M059J (cell line): ENCODE measurements around the gene TBC1D21. TPM values are rescaled to one million over a fixed set of nuclear protein-coding genes. Genes with fewer than 3 reads are reported as not detected.

Experiments
- DNase-seq: peaks from one replicate; pipeline ENCODE4 v3.0.0-alpha.2; 2012; ENCODE audit warnings: low read depth
- total RNA-seq: library from RNA; depleted of rRNA; stranded (reverse); fragments of >200 nt; shearing (Covaris generic); gene quantifications from 2 replicates; pipeline ENCODE4 v1.2.3, GENCODE V29; 2014; rRNA removed

TBC1D21 gene, protein sequence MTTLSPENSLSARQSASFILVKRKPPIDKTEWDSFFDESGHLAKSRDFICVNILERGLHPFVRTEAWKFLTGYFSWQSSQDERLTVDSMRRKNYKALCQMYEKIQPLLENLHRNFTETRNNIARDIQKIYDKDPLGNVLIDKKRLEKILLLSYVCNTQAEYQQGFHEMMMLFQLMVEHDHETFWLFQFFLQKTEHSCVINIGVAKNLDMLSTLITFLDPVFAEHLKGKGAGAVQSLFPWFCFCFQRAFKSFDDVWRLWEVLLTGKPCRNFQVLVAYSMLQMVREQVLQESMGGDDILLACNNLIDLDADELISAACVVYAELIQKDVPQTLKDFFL
- not detected in 2 replicates for total RNA-seq

DNA sequence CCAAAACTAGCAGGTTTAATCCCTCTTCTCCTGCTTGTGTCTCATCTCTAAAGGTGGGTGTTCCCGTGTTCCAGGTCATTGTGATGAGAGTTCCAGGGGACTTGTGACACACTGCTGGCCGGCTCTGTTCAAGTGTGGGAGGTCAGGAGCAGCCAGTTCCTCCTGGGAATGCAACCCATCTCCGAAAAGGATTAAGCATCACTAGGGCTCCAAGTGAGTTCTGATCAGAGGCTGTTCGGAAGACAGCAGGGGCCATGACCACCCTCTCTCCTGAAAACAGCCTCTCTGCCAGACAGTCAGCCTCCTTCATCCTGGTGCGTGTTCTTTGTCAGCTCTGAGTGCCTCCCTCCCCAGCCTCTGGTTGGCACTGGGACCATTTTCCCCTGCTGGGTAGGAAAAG, at the start of gene TBC1D21:
TBC1D21 (plus strand) TSS at position 109 of the 400 bp plus-strand sequence; CDS start at position 255, 146 bp downstream.
- no peak for DNase-seq

DNA sequence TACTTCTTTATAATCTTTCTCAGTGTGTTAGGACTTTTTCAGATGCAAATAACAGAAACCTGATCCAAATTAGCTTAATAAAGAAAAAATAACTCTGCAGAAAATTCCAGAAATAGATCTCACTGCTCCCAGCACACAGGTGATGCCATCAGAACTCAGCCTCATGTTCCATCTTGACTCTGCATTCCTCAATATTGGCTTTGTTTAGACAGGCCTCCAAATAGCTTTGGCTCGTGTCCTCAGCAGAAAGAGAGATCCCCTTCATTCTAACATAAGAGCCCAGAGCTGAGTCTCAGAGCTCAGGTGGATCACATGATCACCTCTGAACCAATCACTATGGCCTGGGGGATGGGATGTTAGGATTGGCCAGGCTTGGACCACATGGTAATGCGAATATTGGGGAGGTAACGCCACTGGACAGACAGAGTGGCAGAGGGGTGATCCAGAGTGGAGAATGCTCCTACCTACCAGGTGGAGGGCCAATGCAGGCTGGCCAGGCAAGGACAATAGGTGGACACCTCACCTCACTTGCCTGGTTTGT, 46.6 kb upstream of the TBC1D21 start:
- no peak for DNase-seq

DNA sequence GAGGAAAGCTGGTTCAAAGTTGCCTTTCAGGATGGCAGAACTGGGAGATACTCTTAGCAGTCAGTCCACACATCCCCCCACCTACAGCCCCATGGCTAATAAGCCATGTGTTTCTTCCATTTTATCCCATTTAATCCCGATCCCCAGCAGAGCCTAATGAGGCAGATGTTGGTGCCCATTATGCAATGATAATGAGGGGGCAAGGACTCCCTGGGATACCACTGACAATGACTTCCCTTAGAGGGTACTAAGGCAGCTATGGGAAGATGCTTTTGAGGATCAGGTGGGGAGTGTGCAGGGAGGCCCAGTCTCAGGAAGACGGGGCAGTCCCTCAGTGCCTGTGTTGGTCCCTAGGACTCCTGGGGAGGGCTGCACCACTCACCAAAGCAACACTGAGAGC, 43.8 kb upstream of the TBC1D21 start:
- no peak for DNase-seq

DNA sequence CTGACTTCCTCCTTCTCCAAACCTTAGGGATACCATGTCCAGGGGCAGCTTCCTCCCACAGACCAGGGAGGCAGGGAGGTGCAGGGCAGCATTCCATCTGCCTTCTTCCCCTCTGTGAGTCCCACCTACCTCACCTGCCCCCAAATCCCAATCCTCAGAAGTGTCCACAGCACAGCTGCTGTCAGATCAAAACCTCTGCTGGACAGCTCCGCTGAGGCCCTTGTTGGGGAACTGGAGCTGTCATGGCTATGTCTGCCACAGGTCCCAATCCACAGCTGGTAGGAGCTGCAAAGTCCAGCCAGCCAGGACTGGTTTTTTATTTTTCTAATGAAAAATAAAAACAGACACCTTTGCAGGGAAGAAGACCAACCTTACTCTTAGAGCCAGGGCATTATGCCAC, 40.7 kb upstream of the TBC1D21 start:
- no peak for DNase-seq

DNA sequence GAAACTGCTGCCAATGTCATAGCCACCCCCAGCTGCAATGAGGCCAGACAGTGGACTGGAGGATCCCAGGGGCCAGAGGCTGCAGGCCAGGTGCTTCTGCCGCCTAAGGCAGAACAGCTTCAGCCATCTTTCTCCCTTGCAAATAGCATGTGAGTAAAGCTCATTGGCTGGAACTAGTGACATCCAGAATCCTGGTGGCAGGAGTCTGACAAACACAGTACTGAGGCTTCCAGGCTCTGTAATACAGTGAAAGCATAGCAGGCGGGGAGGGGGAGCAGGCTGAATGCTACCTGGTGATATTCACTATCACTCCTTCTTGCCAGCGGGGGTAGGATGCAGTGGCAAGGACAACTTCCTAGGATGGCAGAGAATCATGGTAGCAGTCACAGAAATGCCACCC, 36.5 kb upstream of the TBC1D21 start:
- DNase-seq = no peak

DNA sequence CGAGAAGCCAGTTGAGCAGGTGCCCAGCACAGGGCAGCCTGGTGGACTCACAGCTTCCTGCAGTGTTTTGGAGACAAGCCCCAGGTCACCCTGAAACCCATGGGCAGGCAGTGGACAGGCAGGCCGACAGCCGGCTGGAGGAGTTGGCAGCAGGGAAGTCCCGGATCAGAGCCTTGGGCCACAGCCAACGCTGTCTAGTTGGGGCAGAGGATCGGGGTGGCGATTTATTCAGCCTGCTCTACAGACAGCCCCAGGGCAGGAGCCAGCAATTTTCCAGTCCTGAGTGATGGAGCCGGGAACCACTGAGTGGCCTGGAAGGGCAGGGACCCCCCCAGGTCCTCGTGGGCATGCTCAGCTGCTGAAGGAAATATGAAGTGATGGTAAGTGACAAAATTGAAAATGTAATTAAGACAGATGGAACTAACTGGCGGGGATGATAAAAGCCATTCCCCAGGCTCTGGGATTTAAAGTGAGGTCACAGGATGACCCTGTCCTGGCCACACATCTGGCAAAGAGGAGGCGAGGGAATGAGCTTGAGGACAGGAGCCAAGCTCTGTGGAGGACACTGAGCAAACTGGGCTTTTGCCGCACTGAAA, 34.4 kb upstream of the TBC1D21 start:
- DNase-seq = peak; percentile 24

DNA sequence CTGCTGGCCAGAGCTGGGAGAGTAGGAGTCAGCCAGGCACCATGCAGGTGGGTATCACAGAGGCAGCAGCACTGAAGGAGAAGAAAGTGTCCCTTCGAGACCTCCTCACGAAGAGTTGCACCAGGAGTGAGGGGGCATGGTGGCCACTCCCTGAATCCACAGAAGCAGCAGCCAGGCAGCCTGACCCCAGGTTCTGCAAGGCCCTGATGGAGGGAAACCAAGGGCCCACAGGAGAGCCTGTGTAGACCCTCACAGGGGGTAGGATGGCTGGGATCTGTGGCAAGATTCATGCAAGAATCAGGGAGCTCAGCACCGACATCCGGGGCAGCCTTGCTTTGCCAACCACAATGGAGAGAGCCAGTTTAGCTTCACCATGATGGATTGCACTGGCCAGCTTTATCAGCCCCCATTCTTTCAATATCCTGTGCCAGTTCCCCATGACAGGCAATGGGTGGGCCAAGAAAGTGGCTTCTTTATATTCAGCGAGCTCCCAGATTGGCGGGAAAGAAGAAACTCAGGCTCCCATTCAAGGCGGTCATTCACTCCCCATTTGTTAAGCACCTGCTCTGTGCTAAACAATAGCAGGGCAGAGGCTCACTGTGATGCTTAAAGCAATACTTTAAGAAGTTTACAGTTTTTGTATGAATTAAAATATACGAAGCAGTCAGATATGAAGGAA, 33.5 kb upstream of the TBC1D21 start:
- DNase-seq = no peak

DNA sequence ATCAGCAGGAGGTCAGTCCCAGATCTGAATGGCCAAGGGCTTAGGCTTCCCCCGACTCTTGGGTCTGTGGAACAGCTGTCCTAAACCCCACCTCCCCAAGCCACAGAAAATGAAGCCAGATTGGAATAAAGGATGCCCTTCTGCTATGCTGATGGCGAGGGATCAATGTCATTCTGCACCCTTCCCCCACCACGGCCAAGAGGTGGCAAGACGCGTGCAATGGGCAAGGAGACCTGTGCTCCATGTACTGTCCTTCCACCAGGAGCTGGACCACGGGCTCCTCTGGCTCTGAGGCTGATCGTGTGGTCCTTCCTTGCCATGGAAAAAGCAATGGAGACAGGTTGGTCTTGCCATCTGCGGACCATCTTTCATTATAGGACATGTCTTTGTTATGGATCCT, 32.6 kb upstream of the TBC1D21 start:
- no peak for DNase-seq

DNA sequence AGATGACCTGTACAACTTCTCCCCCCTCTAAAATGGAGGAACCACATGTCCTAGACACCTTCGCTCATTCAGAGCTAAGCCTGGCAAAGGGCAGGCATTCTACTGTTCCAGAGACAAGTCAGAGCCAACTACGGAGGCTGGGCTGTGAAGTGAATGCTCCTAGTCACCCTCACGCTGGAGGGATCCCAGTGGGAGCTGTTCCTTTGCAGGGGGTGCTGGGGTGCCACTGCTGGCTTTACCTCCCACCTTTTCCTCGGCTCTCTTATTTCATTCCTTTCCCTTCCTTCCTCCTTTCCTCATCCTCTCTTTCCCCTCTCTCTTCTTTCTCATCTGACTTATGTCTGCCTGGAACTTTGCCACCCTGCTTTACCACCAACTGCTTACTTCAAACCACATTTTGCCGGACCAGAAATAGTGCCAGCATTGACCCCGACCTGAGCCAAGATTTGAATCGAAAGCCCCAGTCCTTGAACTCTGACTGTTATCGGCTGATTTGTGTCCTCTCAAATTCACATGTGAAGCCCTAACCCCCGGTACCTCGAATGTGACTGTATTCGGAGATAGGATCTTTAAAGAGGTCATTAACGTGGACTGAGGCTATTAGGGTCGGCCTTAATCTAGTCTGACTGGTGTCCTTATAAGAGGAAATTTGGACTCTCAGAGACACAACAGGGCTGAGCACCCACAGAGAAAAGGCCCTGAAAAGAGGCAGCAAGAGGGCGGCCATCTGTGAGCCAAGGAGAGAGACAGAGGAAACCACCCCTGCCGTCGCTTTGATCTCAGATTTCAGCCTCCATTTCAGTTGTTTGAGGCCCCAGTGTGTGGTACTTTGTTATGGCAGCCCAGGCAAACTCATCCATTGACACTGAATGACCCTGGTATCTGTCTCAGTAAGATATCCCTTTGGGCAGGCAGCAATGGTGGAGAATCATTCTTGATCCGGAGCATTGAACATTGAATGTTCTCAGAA, 31.3 kb upstream of the TBC1D21 start:
- DNase-seq = no peak

DNA sequence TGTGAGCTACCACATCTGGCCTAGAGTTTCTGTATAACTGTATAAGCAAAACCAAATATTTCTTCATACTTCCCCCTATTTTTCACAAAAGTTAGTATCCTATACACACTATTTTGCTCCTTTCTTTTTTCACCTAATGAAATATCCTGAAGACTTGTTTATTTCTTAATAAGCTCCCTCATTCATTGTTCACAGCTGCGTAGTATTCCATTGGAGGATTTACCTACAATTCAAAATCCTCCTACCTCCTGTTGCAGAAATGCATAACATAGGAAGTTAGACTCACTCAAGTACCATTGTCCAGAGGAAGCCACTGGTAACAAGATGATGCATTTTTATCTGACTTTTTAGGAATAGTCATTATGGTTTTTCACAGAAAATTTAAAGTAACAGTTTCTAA, 29.6 kb upstream of the TBC1D21 start:
- DNase-seq = no peak

DNA sequence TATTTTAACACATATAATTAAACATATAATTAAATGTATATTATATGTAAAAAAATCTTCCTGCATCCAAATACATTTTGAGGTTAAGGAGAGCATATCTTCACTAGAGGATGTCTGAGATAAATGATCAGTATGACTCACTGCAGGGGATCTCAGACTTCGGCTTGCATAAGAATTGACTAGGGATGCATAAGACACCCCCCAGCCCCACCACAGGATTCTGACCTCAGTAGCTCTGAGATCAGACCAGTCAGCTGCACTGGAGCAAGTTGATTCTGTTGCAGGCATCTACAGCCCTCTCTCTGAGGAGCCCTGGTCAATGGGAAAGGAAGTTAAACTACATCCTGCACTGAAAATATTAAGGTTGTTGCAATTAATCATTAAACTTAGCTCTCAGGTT, 29.0 kb upstream of the TBC1D21 start:
- no peak for DNase-seq

DNA sequence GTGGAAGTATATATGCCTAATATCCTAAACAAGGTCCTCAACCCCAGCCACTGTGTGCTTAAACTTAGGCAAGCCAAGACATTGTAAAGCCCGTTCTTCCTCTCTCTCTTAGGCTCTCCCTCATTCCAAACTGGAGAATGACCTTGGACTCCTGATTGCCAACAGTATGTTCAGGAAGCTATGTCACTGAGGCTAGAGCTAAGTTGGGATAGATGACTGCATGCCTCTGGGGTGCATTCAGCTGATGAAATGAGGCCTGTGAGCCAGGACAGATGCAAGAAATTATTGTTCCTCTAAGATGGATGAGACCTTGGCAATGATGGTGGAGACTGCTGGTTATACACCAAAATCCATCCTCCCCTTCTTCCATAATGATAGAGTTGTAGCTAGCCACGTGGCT, 27.9 kb upstream of the TBC1D21 start:
- DNase-seq = no peak

DNA sequence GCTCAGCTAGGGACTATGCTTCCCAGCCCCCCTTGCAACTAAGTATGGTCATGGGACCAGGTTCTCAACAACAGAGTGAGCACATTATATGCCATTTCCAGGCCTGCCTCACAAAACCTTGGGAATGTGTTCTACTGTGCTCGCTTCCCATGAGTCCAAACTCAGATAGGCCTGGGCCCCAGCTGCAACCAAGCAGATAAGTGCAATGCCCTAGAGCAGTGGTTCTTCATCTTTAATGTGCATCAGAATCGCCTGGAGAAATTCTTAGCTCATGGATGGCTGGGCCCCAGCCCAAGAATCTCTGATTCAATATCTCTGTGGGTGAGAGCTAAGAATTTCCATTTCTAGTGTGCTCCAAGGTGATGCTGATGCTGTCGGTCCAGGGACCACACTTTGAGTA, 27.5 kb upstream of the TBC1D21 start:
- DNase-seq = no peak

DNA sequence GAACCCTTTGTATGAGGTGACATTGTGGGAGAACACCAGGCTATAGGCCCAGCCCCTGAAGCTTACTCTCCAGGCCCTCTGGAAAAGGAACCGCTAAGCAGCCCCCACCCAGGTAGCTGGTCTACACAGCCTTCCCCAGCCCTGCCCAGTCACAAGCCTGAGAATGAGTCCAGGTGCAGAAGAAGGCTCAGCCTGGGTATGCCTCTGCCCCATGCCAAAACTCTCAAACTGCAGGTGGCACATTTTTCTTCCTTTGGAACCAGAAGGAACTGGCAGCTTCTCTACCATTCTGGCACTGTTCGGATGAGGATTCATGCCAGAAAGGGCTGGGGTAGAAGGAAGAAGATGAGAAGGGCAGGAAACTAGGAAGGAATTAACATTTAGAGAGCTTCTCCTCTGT, 23.7 kb upstream of the TBC1D21 start:
- no peak for DNase-seq

DNA sequence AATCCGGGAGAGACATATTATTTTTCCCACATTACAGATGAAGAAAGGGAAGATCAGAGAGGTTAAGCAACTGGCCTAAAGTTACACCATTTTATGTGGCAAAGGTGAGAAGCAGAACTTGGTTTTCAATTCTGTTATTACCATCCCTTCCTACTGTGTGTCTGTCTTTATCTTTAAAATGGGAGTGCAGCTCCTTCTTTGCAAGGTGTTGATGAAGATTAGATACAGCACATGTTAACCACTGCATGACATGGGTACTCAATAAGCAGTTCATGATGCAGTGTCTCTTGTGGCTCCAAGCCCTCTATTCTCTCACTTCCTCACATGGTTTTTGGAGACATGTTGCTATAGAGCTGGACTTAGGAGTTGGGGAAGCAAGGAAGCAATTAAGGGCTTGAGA, 23.1 kb upstream of the TBC1D21 start:
- DNase-seq = no peak

DNA sequence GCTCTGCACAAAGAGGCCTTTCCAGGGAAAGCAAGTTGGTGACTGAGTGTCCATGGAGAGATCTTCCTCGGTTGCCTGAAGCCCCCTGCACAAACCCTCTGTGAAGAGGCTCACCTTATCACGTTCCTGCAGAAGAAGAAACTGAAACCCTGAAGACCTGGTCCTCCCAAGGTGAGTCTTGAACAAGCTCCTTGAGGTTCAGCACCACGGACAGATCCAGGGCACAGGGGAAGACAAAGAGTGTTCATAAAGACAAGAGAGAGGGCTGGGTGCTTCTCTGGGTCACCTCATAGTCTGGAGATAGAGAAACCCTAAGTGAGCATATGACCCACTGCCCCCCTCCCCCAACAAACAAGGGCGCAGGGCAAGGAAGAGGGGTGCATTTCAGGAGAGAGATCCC, 21.7 kb upstream of the TBC1D21 start:
- peak; percentile 58 for DNase-seq

DNA sequence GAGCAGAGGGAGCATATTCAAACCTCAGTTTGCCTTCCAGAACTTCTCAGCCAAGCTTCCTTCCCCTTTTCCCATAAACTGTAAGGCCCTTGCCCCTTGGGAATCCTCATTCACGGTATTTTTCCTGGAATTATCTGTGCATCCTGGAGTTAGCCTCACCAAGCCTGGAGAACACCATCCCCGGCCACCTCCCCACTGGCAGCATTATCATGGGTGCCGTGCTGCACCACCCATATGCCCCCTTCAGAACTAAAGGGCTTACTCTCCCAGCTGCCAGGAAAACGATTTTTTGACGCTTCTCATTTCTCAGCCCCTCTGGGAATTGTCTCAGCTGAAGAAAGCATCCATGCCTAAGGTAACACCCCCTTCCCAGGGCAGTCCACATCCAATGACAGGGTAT, 20.9 kb upstream of the TBC1D21 start:
- DNase-seq = no peak

DNA sequence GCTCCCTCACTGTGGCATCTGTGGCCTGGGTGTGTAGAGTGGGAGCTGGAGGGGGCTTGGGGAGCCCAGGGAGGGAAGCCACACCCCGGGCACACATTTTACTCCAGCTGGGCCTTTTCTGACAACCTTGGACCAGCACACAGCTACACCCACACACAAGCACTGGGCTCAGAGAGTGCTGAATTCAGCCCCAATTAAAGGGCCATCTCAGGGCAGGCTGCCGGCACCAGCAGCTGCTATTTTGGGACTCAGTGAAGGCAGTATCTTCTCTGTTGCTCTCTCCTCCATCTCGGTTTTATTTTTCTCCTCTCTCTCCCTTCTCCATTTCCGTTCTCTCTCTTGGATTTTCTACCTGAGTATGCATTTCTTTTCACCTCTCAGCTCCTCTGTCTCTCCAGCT, 19.1 kb upstream of the TBC1D21 start:
- no peak for DNase-seq

DNA sequence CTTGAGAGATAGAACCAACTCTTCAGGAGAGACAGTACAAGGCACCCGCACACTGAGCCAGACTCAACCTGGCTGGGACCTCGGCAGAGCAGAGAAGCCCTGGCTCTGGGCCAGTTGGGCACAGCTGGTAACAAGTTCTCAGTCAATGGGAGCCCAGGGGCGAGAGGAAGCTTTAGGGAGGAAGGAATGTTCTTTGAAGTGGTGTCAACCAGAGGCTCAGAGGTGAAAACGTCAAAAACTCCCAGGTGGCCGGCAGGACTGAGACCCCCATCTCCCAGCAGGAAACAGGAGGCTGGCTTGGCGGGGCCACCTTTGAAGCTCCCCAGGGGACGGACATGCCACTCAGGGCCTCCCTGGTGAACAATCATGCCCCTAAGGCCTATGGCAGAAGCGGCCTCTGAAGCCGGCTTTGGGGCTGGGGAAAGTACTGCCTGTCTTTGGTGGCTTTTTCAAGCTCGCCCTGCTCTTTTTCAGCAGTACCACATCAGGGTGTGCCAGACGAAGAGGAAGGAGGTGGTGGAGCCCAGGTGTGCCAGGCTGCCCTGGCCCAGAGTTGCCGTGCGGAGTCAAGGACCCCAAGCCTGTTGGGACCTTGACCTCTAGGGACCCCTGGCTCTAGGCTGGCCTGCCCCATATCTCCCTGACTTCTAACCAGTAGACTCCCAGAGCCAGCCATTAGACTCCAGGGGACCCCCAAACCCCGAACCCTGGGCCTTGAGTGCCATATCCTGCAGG, 16.7 kb upstream of the TBC1D21 start:
- no peak for DNase-seq

DNA sequence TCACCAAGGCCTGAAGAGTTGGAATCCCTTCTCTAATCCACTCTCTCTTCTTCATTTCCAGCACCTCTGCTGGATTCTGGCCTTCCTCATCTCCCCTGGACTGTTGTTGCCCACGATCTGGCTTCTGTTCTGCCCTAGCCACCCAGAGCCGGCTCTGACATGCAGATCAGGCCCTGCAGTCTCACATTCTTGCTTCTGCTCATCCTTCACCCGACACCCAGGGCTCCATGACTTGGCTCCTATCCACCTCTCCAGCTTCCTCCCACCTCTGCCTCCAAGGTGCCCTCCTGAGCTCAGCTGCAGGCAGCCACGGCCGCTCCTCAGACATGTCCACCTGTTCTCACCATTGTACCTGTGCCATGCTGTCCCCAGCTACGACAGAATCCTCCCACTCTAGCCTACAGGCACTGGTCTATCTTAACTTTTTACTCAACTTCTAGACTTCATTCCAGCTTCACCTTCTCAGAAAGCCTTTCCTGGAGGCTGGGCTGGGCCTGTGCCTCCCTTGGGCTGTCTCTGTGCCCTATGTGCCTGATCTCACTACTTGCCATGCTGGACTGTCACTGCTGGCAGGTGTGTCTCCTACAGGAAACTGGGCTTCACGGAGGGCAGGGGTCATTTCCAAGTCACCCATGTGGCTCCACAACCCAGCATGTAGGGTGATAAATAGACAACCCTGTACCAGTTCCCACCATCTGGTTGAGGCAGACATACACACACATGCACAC, 16.0 kb upstream of the TBC1D21 start:
- DNase-seq = no peak
